MM.1S (cell line): ENCODE data around the gene TMOD4.

Experiments used
- EZH2 ChIP-seq: fragments of 300-600 bp; sonication (generic); optimal IDR thresholded peaks from 2 replicates; pipeline ENCODE3; 2017; ENCODE audit warnings: low read depth, mild to moderate bottlenecking, antibody characterized with exemption, low read length, mixed read lengths
- EZH2phosphoT487 ChIP-seq: fragments of 300-600 bp; sonication (generic); IDR thresholded peaks from 2 replicates; pipeline ENCODE4 v1.6.1; 2018; ENCODE audit warnings: antibody characterized with exemption, low read length
- TF ChIP-seq, protein P1 (sequence below): fragments of 300-600 bp; sonication (generic); IDR thresholded peaks from 2 replicates; pipeline ENCODE4 v1.5.1; 2016; ENCODE audit warnings: antibody characterized with exemption, low read length, mixed read lengths

DNA sequence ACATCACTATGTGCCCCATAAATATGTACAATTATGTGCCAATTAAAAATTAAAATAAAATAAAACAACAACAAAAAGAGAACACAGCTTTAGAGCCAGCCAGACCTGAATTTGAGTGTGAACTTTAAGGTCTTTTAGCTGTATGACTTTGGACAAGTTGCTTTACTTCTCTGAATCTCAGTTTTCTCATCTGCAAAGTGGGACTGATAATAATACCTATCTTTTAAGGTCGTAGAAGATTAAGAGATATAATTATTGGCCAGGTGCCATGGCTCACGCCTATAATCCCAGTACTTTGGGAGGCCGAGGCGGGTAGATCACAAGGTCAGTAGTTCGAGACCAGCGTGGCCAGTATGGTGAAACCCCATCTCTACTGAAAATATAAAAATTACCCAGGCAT lies 17.5 kb upstream of the TMOD4 start:
- TF ChIP-seq, protein P1, sequence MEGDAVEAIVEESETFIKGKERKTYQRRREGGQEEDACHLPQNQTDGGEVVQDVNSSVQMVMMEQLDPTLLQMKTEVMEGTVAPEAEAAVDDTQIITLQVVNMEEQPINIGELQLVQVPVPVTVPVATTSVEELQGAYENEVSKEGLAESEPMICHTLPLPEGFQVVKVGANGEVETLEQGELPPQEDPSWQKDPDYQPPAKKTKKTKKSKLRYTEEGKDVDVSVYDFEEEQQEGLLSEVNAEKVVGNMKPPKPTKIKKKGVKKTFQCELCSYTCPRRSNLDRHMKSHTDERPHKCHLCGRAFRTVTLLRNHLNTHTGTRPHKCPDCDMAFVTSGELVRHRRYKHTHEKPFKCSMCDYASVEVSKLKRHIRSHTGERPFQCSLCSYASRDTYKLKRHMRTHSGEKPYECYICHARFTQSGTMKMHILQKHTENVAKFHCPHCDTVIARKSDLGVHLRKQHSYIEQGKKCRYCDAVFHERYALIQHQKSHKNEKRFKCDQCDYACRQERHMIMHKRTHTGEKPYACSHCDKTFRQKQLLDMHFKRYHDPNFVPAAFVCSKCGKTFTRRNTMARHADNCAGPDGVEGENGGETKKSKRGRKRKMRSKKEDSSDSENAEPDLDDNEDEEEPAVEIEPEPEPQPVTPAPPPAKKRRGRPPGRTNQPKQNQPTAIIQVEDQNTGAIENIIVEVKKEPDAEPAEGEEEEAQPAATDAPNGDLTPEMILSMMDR: no peak
- TF ChIP-seq EZH2 (no peak), EZH2phosphoT487 (no peak)
